ENCODE results near the gene FBXO34.

Gene FBXO34

GRCh38 chr14:55398679-55399078, 127.5 kb downstream of the FBXO34 start:
- Histone ChIP-seq H3K9ac (ENCODE audit: low read length) (no peak overlapping the region), H3K4me3 (ENCODE audit: insufficient read depth, low read length, poor library complexity, severe bottlenecking) (no peak overlapping the region), H3F3A (ENCODE audit: insufficient read depth) (no peaks in the 10 kb centered on the region), H3K27ac (ENCODE audit: low read depth, low read length) (no peak overlapping the region), H3K4me2 (ENCODE audit: low read depth, low read length, poor library complexity, severe bottlenecking) (no peak overlapping the region), H3K79me2 (ENCODE audit: insufficient read depth, low read length) (no peaks in the 10 kb centered on the region; the same call in 1 of the 2 replicates), H3K36me3 (ENCODE audit: low read length) (no peaks in the 10 kb centered on the region), H3K9me2 (replicated peaks; ENCODE audit: insufficient read depth, low read length) (no peaks in the 10 kb centered on the region), H4K20me1 (ENCODE audit: low read depth, low read length) (no peaks in the 10 kb centered on the region), H3K9me3 (ENCODE audit: insufficient read depth, low read length) (no peaks in the 10 kb centered on the region), H3K27me3 (ENCODE audit: low read length) (no peaks in the 10 kb centered on the region), H2AFZ (ENCODE audit: low read depth, low read length, severe bottlenecking) (no peak overlapping the region)
- TF ChIP-seq EZH2phosphoT487 (conservative IDR thresholded peaks at IDR 0.05; ENCODE audit: low read length) (no peak), CTCF (IDR thresholded peaks at IDR 0.05; ENCODE audit: insufficient read depth, low read length, poor library complexity, severe bottlenecking) (no peak)

GRCh38 chr14:55399183-55399582, 128.0 kb downstream of the FBXO34 start:
- TF ChIP-seq EZH2phosphoT487 (conservative IDR thresholded peaks at IDR 0.05; ENCODE audit: low read length), result no peak
- no peak for TF ChIP-seq CTCF (IDR thresholded peaks at IDR 0.05; ENCODE audit: insufficient read depth, low read length, poor library complexity, severe bottlenecking)
- Histone ChIP-seq H4K20me1 (ENCODE audit: low read depth, low read length) (no peaks in the 10 kb centered on the region), H3K27ac (ENCODE audit: low read depth, low read length) (no peak overlapping the region), H3K36me3 (ENCODE audit: low read length) (no peaks in the 10 kb centered on the region), H3K27me3 (ENCODE audit: low read length) (no peaks in the 10 kb centered on the region), H3K4me2 (ENCODE audit: low read depth, low read length, poor library complexity, severe bottlenecking) (no peak overlapping the region), H3K79me2 (ENCODE audit: insufficient read depth, low read length) (no peaks in the 10 kb centered on the region; the same call in 1 of the 2 replicates), H3K9ac (ENCODE audit: low read length) (no peak overlapping the region), H3K9me3 (ENCODE audit: insufficient read depth, low read length) (no peaks in the 10 kb centered on the region), H3K4me3 (ENCODE audit: insufficient read depth, low read length, poor library complexity, severe bottlenecking) (no peak overlapping the region), H3K9me2 (replicated peaks; ENCODE audit: insufficient read depth, low read length) (no peaks in the 10 kb centered on the region), H3F3A (ENCODE audit: insufficient read depth) (no peaks in the 10 kb centered on the region), H2AFZ (ENCODE audit: low read depth, low read length, severe bottlenecking) (no peak overlapping the region)

- Histone ChIP-seq H3K9me2 (replicated peaks; ENCODE audit: insufficient read depth, low read length) (no peaks in the 10 kb centered on the region), H3K9ac (ENCODE audit: low read length) (no peak overlapping the region), H3K36me3 (ENCODE audit: low read length) (no peaks in the 10 kb centered on the region), H3K9me3 (ENCODE audit: insufficient read depth, low read length) (no peaks in the 10 kb centered on the region), H3K27ac (ENCODE audit: low read depth, low read length) (no peak overlapping the region), H3K4me3 (ENCODE audit: insufficient read depth, low read length, poor library complexity, severe bottlenecking) (no peak overlapping the region), H4K20me1 (ENCODE audit: low read depth, low read length) (no peaks in the 10 kb centered on the region), H3F3A (ENCODE audit: insufficient read depth) (no peaks in the 10 kb centered on the region), H3K79me2 (ENCODE audit: insufficient read depth, low read length) (no peaks in the 10 kb centered on the region; the same call in 1 of the 2 replicates), H2AFZ (ENCODE audit: low read depth, low read length, severe bottlenecking) (no peak overlapping the region), H3K27me3 (ENCODE audit: low read length) (no peaks in the 10 kb centered on the region), H3K4me2 (ENCODE audit: low read depth, low read length, poor library complexity, severe bottlenecking) (no peak overlapping the region)
- TF ChIP-seq CTCF (IDR thresholded peaks at IDR 0.05; ENCODE audit: insufficient read depth, low read length, poor library complexity, severe bottlenecking) (no peak), EZH2phosphoT487 (conservative IDR thresholded peaks at IDR 0.05; ENCODE audit: low read length) (no peak)
These were observed 128.6 kb downstream of the FBXO34 start for GRCh38 chr14:55399852-55400251.
